Vagina (tissue), 2 donors: ENCODE data around the gene DLG3.

ENCODE experiments used
- CTCF ChIP-seq, 3 experiments: fragments of 450-650 bp in 2 of 3; fragments of 200-600 bp in 1 of 3; sonication (generic) in 1 of 3; IDR thresholded peaks; one replicate each; pipeline ENCODE4 v1.5.1; 2017 to 2019; ENCODE audit warnings: antibody characterized with exemption in 3 of 3, mild to moderate bottlenecking in 2 of 3, moderate library complexity in 2 of 3
- POLR2AphosphoS5 ChIP-seq, 2 donors: sonication (generic); formaldehyde crosslinking; IDR thresholded peaks; one replicate each; pipeline ENCODE4 v1.9.0; 2017; ENCODE audit warnings: antibody characterized with exemption in 2 of 2, mild to moderate bottlenecking in 2 of 2, low read depth in 1 of 2; ENCODE audit not compliant: insufficient read depth in 1 of 2

GRCh38 chrX:70454441-70455365 is 10.1 kb downstream of the DLG3 start:
- TF ChIP-seq POLR2AphosphoS5 (IDR thresholded peaks at IDR 0.05; ENCODE audit: insufficient read depth in 1 of 2, low read depth in 1 of 2) (peak in 1 of 2 donors; percentile 51), CTCF (IDR thresholded peaks at IDR 0.05) (peak; percentile 32 to 66 (median 36))
